Keratinocyte (primary cell): ENCODE results near the gene NUTM2F.
"Not testable (repeated sequence)": the region's sequence is repeated elsewhere in the genome, so short reads cannot be mapped to it uniquely, and the experiment has no call there.

Experiments used
- EZH2 ChIP-seq: IDR thresholded peaks from one replicate; pipeline ENCODE4 v1.6.1; 2012; ENCODE audit warnings: inconsistent platforms, mild to moderate bottlenecking, low read length, moderate library complexity
- TF ChIP-seq, protein P1 (sequence below), 3 experiments: IDR thresholded peaks in 1 of 3; conservative IDR thresholded peaks in 1 of 3; optimal IDR thresholded peaks in 1 of 3; 2 replicates in 2 of 3; 3 replicates in 1 of 3; pipeline versions ENCODE3 to v1.5.1; 2011; ENCODE audit warnings: low read length in 3 of 3, mild to moderate bottlenecking in 3 of 3, moderate library complexity in 2 of 3, control low read depth in 1 of 3, inconsistent platforms in 1 of 3; ENCODE audit not compliant: insufficient read depth in 2 of 3; ENCODE audit errors: extremely low read depth in 1 of 3

DNA sequence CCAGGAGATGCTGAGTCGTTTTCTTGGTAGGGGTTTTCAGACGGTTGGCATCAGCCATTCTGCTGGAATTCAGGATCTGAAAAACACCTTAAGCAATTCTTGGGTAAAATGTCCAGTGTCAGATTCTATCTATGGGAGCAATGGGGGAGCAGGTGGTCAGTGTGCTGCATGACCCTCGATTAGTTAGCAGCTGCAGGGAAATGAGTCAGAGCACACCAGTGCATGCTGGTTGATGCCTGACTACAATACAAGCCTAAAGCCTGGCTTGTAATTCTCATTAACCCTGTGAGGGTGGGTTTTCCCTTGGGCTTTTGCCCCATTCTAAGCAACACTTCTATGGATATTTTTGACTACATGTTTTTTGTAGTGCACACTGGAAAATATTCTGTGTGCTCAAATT lies 20.3 kb upstream of the NUTM2F start:
- TF ChIP-seq, protein P1, sequence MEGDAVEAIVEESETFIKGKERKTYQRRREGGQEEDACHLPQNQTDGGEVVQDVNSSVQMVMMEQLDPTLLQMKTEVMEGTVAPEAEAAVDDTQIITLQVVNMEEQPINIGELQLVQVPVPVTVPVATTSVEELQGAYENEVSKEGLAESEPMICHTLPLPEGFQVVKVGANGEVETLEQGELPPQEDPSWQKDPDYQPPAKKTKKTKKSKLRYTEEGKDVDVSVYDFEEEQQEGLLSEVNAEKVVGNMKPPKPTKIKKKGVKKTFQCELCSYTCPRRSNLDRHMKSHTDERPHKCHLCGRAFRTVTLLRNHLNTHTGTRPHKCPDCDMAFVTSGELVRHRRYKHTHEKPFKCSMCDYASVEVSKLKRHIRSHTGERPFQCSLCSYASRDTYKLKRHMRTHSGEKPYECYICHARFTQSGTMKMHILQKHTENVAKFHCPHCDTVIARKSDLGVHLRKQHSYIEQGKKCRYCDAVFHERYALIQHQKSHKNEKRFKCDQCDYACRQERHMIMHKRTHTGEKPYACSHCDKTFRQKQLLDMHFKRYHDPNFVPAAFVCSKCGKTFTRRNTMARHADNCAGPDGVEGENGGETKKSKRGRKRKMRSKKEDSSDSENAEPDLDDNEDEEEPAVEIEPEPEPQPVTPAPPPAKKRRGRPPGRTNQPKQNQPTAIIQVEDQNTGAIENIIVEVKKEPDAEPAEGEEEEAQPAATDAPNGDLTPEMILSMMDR (optimal IDR thresholded peaks at IDR 0.05 in 1 of 3, IDR thresholded peaks at IDR 0.05 in 1 of 3, conservative IDR thresholded peaks at IDR 0.05 in 1 of 3; ENCODE audit: extremely low read depth in 1 of 3, insufficient read depth in 2 of 3, low read length in 3 of 3) = not testable (repeated sequence)
- not testable (repeated sequence) for TF ChIP-seq EZH2
